SK-N-SH (cell line): ENCODE data around the gene TMC1. TPM values are rescaled to one million over a fixed set of nuclear protein-coding genes. Genes with fewer than 3 reads are reported as not detected.

Experiments used
- CTCF ChIA-PET: fragments of 300-600, 350-600 bp; formaldehyde crosslinking; extraction: SDS; loops from one replicate; lab custom pipeline; 2021; lab: Yijun Ruan, JAX
- POLR2A ChIA-PET: fragments of 350-600 bp; sonication (Branson Sonifier 250); formaldehyde crosslinking; extraction: SDS; loops from one replicate; lab custom pipeline; 2020; ENCODE audit warnings: antibody characterized with exemption, inconsistent platforms; lab: Yijun Ruan, JAX
- DNase-seq: peaks from one replicate; pipeline ENCODE4 v3.0.0; 2012
- H2AFZ ChIP-seq: fragments of 200-600 bp; sonication (generic); 2 replicates; pipeline ENCODE4 v1.8.1; 2016; ENCODE audit warnings: antibody characterized with exemption, mild to moderate bottlenecking, low read depth
- H3F3A ChIP-seq: fragments of 200-600 bp; sonication (generic); replicated peaks from 2 replicates; pipeline ENCODE3; 2016; ENCODE audit warnings: antibody characterized with exemption, mild to moderate bottlenecking; ENCODE audit not compliant: insufficient read depth
- H3K27ac ChIP-seq, 2 experiments: fragments of 200-500 bp in 1 of 2; fragments of 200-600 bp in 1 of 2; sonication (Bioruptor generic) in 1 of 2; sonication (generic), shearing (Covaris generic) in 1 of 2; 2 replicates each; pipeline versions ENCODE4 v1.5.1 to v1.6.1; 2014 to 2016; ENCODE audit warnings: low read depth in 2 of 2, inconsistent platforms in 1 of 2, low read length in 1 of 2, mild to moderate bottlenecking in 1 of 2, mixed read lengths in 1 of 2
- H3K27me3 ChIP-seq: fragments of 200-600 bp; sonication (generic), shearing (Covaris generic); 2 replicates; pipeline ENCODE4 v1.6.1; 2016; ENCODE audit warnings: mixed run types; ENCODE audit not compliant: insufficient read depth
- H3K36me3 ChIP-seq, 2 experiments: fragments of 200-500 bp in 1 of 2; fragments of 200-600 bp in 1 of 2; sonication (Bioruptor generic) in 1 of 2; sonication (generic) in 1 of 2; replicated peaks in 1 of 2; 2 replicates each; pipeline versions ENCODE3 to v1.5.1; 2014 to 2016; ENCODE audit warnings: low read length in 1 of 2, mild to moderate bottlenecking in 1 of 2; ENCODE audit not compliant: insufficient read depth in 2 of 2, control insufficient read depth in 1 of 2
- H3K4me1 ChIP-seq, 2 experiments: fragments of 200-500 bp in 1 of 2; fragments of 200-600 bp in 1 of 2; sonication (Bioruptor generic) in 1 of 2; sonication (generic), shearing (Covaris generic) in 1 of 2; 2 replicates each; pipeline versions ENCODE4 v1.5.1 to v1.6.1; 2014 to 2016; ENCODE audit warnings: low read depth in 1 of 2, low read length in 1 of 2, mixed run types in 1 of 2; ENCODE audit not compliant: insufficient read depth in 2 of 2, control insufficient read depth in 1 of 2
- H3K4me2 ChIP-seq: fragments of 200-600 bp; sonication (generic), shearing (Covaris generic); 2 replicates; pipeline ENCODE4 v1.6.1; 2017; ENCODE audit warnings: mixed run types
- H3K4me3 ChIP-seq, 2 experiments: fragments of 200-500 bp in 1 of 2; fragments of 200-600 bp in 1 of 2; sonication (Bioruptor generic) in 1 of 2; sonication (generic), shearing (Covaris generic) in 1 of 2; 2 replicates each; pipeline versions ENCODE4 v1.5.1 to v1.8.1; 2014 to 2016; ENCODE audit warnings: low read depth in 2 of 2, inconsistent platforms in 1 of 2, low read length in 1 of 2, mild to moderate bottlenecking in 1 of 2, mixed read lengths in 1 of 2, moderate library complexity in 1 of 2
- H3K79me2 ChIP-seq: fragments of 200-600 bp; sonication (generic); 2 replicates; pipeline ENCODE4 v1.8.1; 2017; ENCODE audit warnings: mild to moderate bottlenecking; ENCODE audit not compliant: insufficient read depth
- H3K9ac ChIP-seq: fragments of 200-600 bp; sonication (generic); 2 replicates; pipeline ENCODE4 v1.6.1; 2017; ENCODE audit warnings: mixed run types
- H3K9me2 ChIP-seq: fragments of 200-600 bp; sonication (generic); 2 replicates; pipeline ENCODE4 v1.6.1; 2017; ENCODE audit warnings: mixed run types
- H3K9me3 ChIP-seq: fragments of 200-600 bp; sonication (generic); 2 replicates; pipeline ENCODE4 v1.6.1; 2017; ENCODE audit warnings: mixed run types, mild to moderate bottlenecking, moderate library complexity
- H4K20me1 ChIP-seq: fragments of 200-600 bp; sonication (generic); 2 replicates; pipeline ENCODE4 v1.6.1; 2017; ENCODE audit warnings: mild to moderate bottlenecking, mixed run types; ENCODE audit not compliant: insufficient read depth
- JUND ChIP-seq: IDR thresholded peaks from 2 replicates; pipeline ENCODE4 v1.4.0; 2012
- MXI1 ChIP-seq: IDR thresholded peaks from 2 replicates; pipeline ENCODE4 v1.6.1; 2012; ENCODE audit warnings: mild to moderate bottlenecking, low read depth, low read length, improper control_type of control experiment
- RCOR1 ChIP-seq: fragments of 150-350 bp; IDR thresholded peaks from 2 replicates; pipeline ENCODE4 v1.6.1; 2017; ENCODE audit warnings: antibody characterized with exemption, low read length
- TAF1 ChIP-seq: IDR thresholded peaks from 2 replicates; pipeline ENCODE4 v1.6.1; 2012; ENCODE audit warnings: low read depth, mild to moderate bottlenecking, low read length, moderate library complexity, borderline replicate concordance
- WGBS: methylation state at CpG from one replicate; pipeline ENCODE4 v1.1.6; 2017; ENCODE audit warnings: low lambda C conversion rate; 5-methylcytosine and 5-hydroxymethylcytosine counted together
- polyA plus RNA-seq, 3 experiments: library from polyadenylated mRNA; depleted of rRNA; stranded (reverse); fragments of >200 nt; gene quantifications; 2 replicates each; pipeline ENCODE4 v1.2.3, GENCODE V29; 2012
- TF ChIP-seq, protein P1 (sequence below): IDR thresholded peaks from 2 replicates; pipeline ENCODE4 v1.4.0; 2012; ENCODE audit warnings: low read depth, borderline replicate concordance
- TF ChIP-seq, protein P2 (sequence below): IDR thresholded peaks from 2 replicates; pipeline ENCODE4 v1.6.1; 2012; ENCODE audit warnings: mild to moderate bottlenecking, low read depth, low read length, moderate library complexity
- TF ChIP-seq, protein P3 (sequence below): IDR thresholded peaks from 2 replicates; pipeline ENCODE4; 2012

Gene TMC1
- polyA plus RNA-seq, 1 of the 3 experiments (the other 2 are of a cell fraction) = not detected

DNA sequence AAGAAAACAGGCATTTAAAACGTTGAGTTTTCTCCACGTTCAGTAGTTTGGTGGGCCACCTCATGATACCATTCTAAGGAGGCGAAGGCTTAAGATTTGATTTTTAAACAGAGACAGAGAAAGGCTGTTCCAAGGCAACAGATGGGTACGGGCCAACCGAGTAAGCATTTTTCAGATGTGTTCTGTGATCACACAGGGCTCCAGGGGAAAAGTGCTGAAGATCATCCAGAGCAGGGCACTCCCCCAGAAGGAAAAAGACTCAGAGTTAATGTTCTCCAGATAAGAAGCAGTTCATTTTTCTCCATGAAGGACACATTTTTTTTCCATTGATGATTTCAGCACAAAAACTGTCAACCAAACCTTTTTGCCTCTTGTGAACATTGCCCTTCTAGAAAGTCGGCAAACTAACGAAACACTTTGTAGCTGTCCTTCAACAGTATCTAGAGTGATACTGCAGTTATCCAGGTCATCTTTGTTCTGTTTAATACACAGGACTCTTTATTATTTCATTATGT is 292.7 kb downstream of the TMC1 start:
- ChIA-PET POLR2A (no interaction called here), CTCF (no interaction called here)
- H3K9ac ChIP-seq = no peak overlapping the region
- no peaks in the 10 kb centered on the region for H3K79me2 ChIP-seq
- DNase-seq = no peak
- TF ChIP-seq TAF1 (no peak), JUND (no peak), MXI1 (no peak), RCOR1 (no peak)
- TF ChIP-seq, protein P1, sequence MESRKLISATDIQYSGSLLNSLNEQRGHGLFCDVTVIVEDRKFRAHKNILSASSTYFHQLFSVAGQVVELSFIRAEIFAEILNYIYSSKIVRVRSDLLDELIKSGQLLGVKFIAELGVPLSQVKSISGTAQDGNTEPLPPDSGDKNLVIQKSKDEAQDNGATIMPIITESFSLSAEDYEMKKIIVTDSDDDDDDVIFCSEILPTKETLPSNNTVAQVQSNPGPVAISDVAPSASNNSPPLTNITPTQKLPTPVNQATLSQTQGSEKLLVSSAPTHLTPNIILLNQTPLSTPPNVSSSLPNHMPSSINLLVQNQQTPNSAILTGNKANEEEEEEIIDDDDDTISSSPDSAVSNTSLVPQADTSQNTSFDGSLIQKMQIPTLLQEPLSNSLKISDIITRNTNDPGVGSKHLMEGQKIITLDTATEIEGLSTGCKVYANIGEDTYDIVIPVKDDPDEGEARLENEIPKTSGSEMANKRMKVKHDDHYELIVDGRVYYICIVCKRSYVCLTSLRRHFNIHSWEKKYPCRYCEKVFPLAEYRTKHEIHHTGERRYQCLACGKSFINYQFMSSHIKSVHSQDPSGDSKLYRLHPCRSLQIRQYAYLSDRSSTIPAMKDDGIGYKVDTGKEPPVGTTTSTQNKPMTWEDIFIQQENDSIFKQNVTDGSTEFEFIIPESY = no peak
- TF ChIP-seq, protein P2, sequence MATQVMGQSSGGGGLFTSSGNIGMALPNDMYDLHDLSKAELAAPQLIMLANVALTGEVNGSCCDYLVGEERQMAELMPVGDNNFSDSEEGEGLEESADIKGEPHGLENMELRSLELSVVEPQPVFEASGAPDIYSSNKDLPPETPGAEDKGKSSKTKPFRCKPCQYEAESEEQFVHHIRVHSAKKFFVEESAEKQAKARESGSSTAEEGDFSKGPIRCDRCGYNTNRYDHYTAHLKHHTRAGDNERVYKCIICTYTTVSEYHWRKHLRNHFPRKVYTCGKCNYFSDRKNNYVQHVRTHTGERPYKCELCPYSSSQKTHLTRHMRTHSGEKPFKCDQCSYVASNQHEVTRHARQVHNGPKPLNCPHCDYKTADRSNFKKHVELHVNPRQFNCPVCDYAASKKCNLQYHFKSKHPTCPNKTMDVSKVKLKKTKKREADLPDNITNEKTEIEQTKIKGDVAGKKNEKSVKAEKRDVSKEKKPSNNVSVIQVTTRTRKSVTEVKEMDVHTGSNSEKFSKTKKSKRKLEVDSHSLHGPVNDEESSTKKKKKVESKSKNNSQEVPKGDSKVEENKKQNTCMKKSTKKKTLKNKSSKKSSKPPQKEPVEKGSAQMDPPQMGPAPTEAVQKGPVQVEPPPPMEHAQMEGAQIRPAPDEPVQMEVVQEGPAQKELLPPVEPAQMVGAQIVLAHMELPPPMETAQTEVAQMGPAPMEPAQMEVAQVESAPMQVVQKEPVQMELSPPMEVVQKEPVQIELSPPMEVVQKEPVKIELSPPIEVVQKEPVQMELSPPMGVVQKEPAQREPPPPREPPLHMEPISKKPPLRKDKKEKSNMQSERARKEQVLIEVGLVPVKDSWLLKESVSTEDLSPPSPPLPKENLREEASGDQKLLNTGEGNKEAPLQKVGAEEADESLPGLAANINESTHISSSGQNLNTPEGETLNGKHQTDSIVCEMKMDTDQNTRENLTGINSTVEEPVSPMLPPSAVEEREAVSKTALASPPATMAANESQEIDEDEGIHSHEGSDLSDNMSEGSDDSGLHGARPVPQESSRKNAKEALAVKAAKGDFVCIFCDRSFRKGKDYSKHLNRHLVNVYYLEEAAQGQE = no peak
- TF ChIP-seq, protein P3, sequence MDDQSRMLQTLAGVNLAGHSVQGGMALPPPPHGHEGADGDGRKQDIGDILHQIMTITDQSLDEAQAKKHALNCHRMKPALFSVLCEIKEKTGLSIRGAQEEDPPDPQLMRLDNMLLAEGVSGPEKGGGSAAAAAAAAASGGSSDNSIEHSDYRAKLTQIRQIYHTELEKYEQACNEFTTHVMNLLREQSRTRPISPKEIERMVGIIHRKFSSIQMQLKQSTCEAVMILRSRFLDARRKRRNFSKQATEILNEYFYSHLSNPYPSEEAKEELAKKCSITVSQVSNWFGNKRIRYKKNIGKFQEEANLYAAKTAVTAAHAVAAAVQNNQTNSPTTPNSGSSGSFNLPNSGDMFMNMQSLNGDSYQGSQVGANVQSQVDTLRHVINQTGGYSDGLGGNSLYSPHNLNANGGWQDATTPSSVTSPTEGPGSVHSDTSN = no peak
- H3K27me3 ChIP-seq = no peaks in the 10 kb centered on the region; the same call in 1 of the 2 replicates
- H3F3A ChIP-seq = no peaks in the 10 kb centered on the region
- H3K9me2 ChIP-seq = no peaks in the 10 kb centered on the region
- no peaks in the 10 kb centered on the region for H3K4me1 ChIP-seq
- no peak overlapping the region for H3K4me3 ChIP-seq
- H3K27ac ChIP-seq = no peak overlapping the region
- no peak overlapping the region for H3K4me2 ChIP-seq
- 12% methylated on average over 7 of the region's 7 CpGs for WGBS
- H3K36me3 ChIP-seq = no peaks in the 10 kb centered on the region
- no peaks in the 10 kb centered on the region for H3K9me3 ChIP-seq
- no peaks in the 10 kb centered on the region for H4K20me1 ChIP-seq
- no peak overlapping the region for H2AFZ ChIP-seq

DNA sequence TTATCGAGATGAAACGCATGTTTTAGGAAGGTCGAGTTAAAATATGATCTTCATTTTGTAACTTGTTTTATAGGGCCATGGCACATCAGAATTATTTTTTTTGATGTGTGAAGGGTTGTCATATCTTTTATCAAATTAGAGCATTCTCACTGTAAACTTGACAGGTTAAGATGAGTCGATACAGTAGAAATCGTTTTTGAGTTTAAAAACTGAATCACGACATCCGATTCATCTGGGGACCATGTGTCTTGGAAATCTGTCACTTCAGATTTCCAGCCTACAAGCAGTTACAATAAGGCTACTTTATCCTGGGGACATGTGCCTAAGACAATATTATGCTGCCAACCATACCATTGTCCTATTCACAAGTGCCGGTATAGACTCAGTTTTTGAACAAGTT is 295.3 kb downstream of the TMC1 start:
- H3K36me3 ChIP-seq = no peaks in the 10 kb centered on the region
- DNase-seq = no peak
- H3K27me3 ChIP-seq = no peaks in the 10 kb centered on the region; the same call in 1 of the 2 replicates
- H2AFZ ChIP-seq = no peak overlapping the region
- H3K27ac ChIP-seq = no peak overlapping the region
- H4K20me1 ChIP-seq = no peaks in the 10 kb centered on the region
- no peak overlapping the region for H3K4me3 ChIP-seq
- H3K9ac ChIP-seq = no peak overlapping the region
- no peaks in the 10 kb centered on the region for H3F3A ChIP-seq
- H3K4me1 ChIP-seq = no peaks in the 10 kb centered on the region
- no peak overlapping the region for H3K4me2 ChIP-seq
- 10% methylated on average over 8 of the region's 8 CpGs for WGBS
- ChIA-PET POLR2A (no interaction called here), CTCF (no interaction called here)
- TF ChIP-seq, protein P2 = no peak
- H3K79me2 ChIP-seq = no peaks in the 10 kb centered on the region
- H3K9me2 ChIP-seq = no peaks in the 10 kb centered on the region
- no peaks in the 10 kb centered on the region for H3K9me3 ChIP-seq
